ENCODE results near the gene PERM1.

DNA sequence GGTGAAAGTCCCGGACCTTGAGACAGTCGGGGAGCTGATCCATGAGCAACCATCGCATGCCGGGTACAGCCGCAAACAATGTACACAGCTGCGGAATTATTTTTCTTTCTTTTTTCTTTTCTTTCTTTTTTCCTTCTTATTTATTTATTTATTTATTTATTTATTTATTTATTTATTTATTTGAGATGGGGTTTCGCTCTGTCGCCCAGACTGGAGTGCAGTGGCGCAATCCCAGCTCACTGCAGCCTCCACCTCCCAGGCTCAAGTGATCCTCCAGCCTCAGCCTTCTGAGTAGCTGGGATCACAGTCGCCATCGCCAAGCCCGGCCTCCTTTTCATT is 2.6 kb upstream of the PERM1 start:
- TF ChIP-seq, protein P1, sequence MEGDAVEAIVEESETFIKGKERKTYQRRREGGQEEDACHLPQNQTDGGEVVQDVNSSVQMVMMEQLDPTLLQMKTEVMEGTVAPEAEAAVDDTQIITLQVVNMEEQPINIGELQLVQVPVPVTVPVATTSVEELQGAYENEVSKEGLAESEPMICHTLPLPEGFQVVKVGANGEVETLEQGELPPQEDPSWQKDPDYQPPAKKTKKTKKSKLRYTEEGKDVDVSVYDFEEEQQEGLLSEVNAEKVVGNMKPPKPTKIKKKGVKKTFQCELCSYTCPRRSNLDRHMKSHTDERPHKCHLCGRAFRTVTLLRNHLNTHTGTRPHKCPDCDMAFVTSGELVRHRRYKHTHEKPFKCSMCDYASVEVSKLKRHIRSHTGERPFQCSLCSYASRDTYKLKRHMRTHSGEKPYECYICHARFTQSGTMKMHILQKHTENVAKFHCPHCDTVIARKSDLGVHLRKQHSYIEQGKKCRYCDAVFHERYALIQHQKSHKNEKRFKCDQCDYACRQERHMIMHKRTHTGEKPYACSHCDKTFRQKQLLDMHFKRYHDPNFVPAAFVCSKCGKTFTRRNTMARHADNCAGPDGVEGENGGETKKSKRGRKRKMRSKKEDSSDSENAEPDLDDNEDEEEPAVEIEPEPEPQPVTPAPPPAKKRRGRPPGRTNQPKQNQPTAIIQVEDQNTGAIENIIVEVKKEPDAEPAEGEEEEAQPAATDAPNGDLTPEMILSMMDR (conservative IDR thresholded peaks at IDR 0.05), result no peak; the same call in 1 of the 2 replicates
- no peak for TF ChIP-seq ZFX (IDR thresholded peaks at IDR 0.05)
